HepG2 (cell line): Measurements from ENCODE around the gene TMEM63C. TPM values are rescaled to one million over a fixed set of nuclear protein-coding genes. Genes with fewer than 3 reads are reported as not detected.

ENCODE experiments used
- ATAC-seq: fragments of 200-7000 bp; cut with Tn5 transposase; 3 replicates; pipeline ENCODE4 v1.9.1; 2020; ENCODE audit warnings: mild to moderate bottlenecking, moderate library complexity
- BruUV-seq: library from RNA; stranded (reverse); fragments of 400-500 nt; replicated peaks from 2 replicates; lab custom pipeline; 2021; lab: Mats Ljungman, UMichigan
- CTCF ChIA-PET: fragments of 300-600 bp; formaldehyde crosslinking; extraction: SDS; loops from one replicate; lab custom pipeline; 2021; ENCODE audit warnings: low total read pairs, inconsistent platforms, low intra/inter-chr PET ratio; lab: Yijun Ruan, JAX
- POLR2A ChIA-PET: fragments of 350-600 bp; sonication (Branson Sonifier 250); formaldehyde crosslinking; loops from one replicate; lab custom pipeline; 2020; ENCODE audit warnings: antibody characterized with exemption, inconsistent platforms; lab: Yijun Ruan, JAX
- DNase-seq: peaks from one replicate; pipeline ENCODE4 v3.0.0-alpha.2; 2015; ENCODE audit warnings: low spot score
- FAIRE-seq: peaks from 3 replicates; lab custom pipeline; 2011; peaks lifted over from hg19 to GRCh38; lab: Jason Lieb, UNC
- H2AFZ ChIP-seq: one replicate; pipeline ENCODE4 v1.6.1; 2011; ENCODE audit warnings: low read length, inconsistent platforms
- H3K27ac ChIP-seq: fragments of 300-600 bp; 3 replicates; pipeline ENCODE4 v1.8.0; 2011; ENCODE audit warnings: mixed run types, mild to moderate bottlenecking, mixed read lengths, low read length, inconsistent platforms; ENCODE audit not compliant: insufficient read depth; ENCODE audit errors: extremely low read length
- H3K27me3 ChIP-seq, 2 experiments: fragments of 200-600 bp in 1 of 2; 2 replicates in 1 of 2; 3 replicates in 1 of 2; pipeline versions ENCODE4 v1.6.0 to v1.8.0; 2011; ENCODE audit warnings: low read length in 2 of 2, mild to moderate bottlenecking in 2 of 2, moderate library complexity in 2 of 2, inconsistent platforms in 1 of 2; ENCODE audit not compliant: insufficient read depth in 2 of 2, control insufficient read depth in 1 of 2
- H3K36me3 ChIP-seq, 2 experiments: fragments of 200-600 bp in 1 of 2; replicated peaks in 1 of 2; 2 replicates in 1 of 2; 3 replicates in 1 of 2; pipeline versions ENCODE4 v1.5.1 to v1.8.0; 2011; ENCODE audit warnings: low read length in 2 of 2, inconsistent platforms in 1 of 2; ENCODE audit not compliant: insufficient read depth in 2 of 2, control insufficient read depth in 1 of 2
- H3K4me1 ChIP-seq: 2 replicates; pipeline ENCODE4 v1.5.1; 2012; ENCODE audit warnings: low read length, inconsistent platforms; ENCODE audit not compliant: insufficient read depth
- H3K4me2 ChIP-seq: 2 replicates; pipeline ENCODE4 v1.6.0; 2011; ENCODE audit warnings: low read depth, low read length, inconsistent platforms
- H3K4me3 ChIP-seq, 3 experiments: fragments of 200-600 bp in 1 of 3; sonication (generic), shearing (Covaris generic) in 1 of 3; replicated peaks in 1 of 3; 2 replicates each; pipeline ENCODE4 v1.5.1; 2011 to 2016; ENCODE audit warnings: low read length in 3 of 3, inconsistent platforms in 2 of 3, low read depth in 2 of 3, mild to moderate bottlenecking in 2 of 3, control low read depth in 1 of 3, mixed read lengths in 1 of 3; ENCODE audit not compliant: insufficient read depth in 1 of 3
- H3K79me2 ChIP-seq: one replicate; pipeline ENCODE4 v1.6.1; 2011; ENCODE audit warnings: low read length, inconsistent platforms; ENCODE audit not compliant: insufficient read depth
- H3K9ac ChIP-seq: 2 replicates; pipeline ENCODE4 v1.6.0; 2011; ENCODE audit warnings: mild to moderate bottlenecking, low read depth, low read length, inconsistent platforms; ENCODE audit not compliant: insufficient read depth
- H3K9me3 ChIP-seq: 2 replicates; pipeline ENCODE4 v1.5.1; 2012; ENCODE audit warnings: mild to moderate bottlenecking, low read length
- H4K20me1 ChIP-seq: 2 replicates; pipeline ENCODE4 v1.6.0; 2011; ENCODE audit warnings: inconsistent platforms, mild to moderate bottlenecking, low read length, moderate library complexity; ENCODE audit not compliant: insufficient read depth
- DZIP1 ChIP-seq: sonication (generic); formaldehyde crosslinking; IDR thresholded peaks from 2 replicates; pipeline ENCODE4 v1.5.0; 2020; ENCODE audit warnings: mild to moderate bottlenecking, missing genetic modification reagents
- FOXK2 ChIP-seq: fragments of 450-650 bp; IDR thresholded peaks from 2 replicates; pipeline ENCODE4 v1.6.1; 2016
- GMEB2 ChIP-seq: IDR thresholded peaks from 2 replicates; pipeline ENCODE4 v1.6.1; 2016; ENCODE audit warnings: missing biosample characterization, missing genetic modification reagents, low read depth
- HNRNPLL ChIP-seq: fragments of 200-400 bp; formaldehyde crosslinking; IDR thresholded peaks from 2 replicates; pipeline ENCODE4 v1.6.1; 2017; ENCODE audit warnings: mild to moderate bottlenecking, low read depth, low read length; ENCODE audit not compliant: poor library complexity, severe bottlenecking
- PRMT3 ChIP-seq: sonication (generic); formaldehyde crosslinking; IDR thresholded peaks from 2 replicates; pipeline ENCODE4 v1.8.1; 2022; ENCODE audit warnings: low read depth, mild to moderate bottlenecking, moderate library complexity, missing genetic modification reagents, borderline replicate concordance
- WGBS: methylation state at CpG from one replicate; pipeline ENCODE4 v1.1.6; 2017; ENCODE audit warnings: low lambda C conversion rate; 5-methylcytosine and 5-hydroxymethylcytosine counted together
- in situ Hi-C: cut with HindIII; loops from 2 replicates; pipeline ENCODE4 v1.10.0; 2017; ENCODE audit warnings: low pct_unique_long_range_greater_than_20kb; ENCODE audit not compliant: extremely low pct_ligation_motif_present
- intact Hi-C: fragments of 100-400 bp; cut with micrococcal nuclease; formaldehyde crosslinking; loops from one replicate; pipeline ENCODE4 v1.10.0; 2022; ENCODE audit not compliant: unreplicated experiment
- polyA plus RNA-seq, 8 experiments: library from polyadenylated mRNA; depleted of rRNA in 3 of 8; stranded (reverse) in 7 of 8; unstranded in 1 of 8; fragments of >200 nt; fragmentation: Illumina TruSeq in 4 of 8; extraction: Trizol in 4 of 8; gene quantifications; 2 replicates each; pipeline versions ENCODE4 v1.2.1 to v1.2.3, GENCODE V29; 2011 to 2016; ENCODE audit warnings: low read depth in 4 of 8, missing spikeins in 1 of 8, mixed read lengths in 1 of 8; ENCODE audit not compliant: insufficient read depth in 1 of 8
- total RNA-seq, 5 experiments: library from RNA; depleted of rRNA; stranded (reverse); fragments of >200 nt; fragmentation: Illumina TruSeq; extraction: Trizol; gene quantifications; 2 replicates each; pipeline ENCODE4 v1.2.3, GENCODE V29; 2016; ENCODE audit warnings: low read depth in 1 of 5

TMEM63C gene
- total and polyA plus RNA-seq, 2 of the 13 experiments (the other 11 are each of a cell fraction or from before 2014, with no cell fraction given), result 0.17 to 0.27 TPM

GRCh38 chr14:77178656-77179055 lies 2.9 kb upstream of the TMEM63C start:
- H3K4me1 ChIP-seq, result peaks cover 33% of the 10 kb centered on the region
- H3K4me3 ChIP-seq, result no peak overlapping the region
- H3K9ac ChIP-seq, result no peak overlapping the region
- H3K79me2 ChIP-seq, result no peaks in the 10 kb centered on the region
- BruUV-seq, result no TSS peak
- DNase-seq (no peak), ATAC-seq (no peak), FAIRE-seq (no peak)
- peaks cover 4 to 23% of the 10 kb centered on the region in 2 experiments; a peak in 4 of 5 replicates for H3K27me3 ChIP-seq
- in situ Hi-C loops, result no loop called here
- no peak overlapping the region for H2AFZ ChIP-seq
- H4K20me1 ChIP-seq, result no peaks in the 10 kb centered on the region
- H3K36me3 ChIP-seq, result no peaks in the 10 kb centered on the region
- H3K4me2 ChIP-seq, result no peak overlapping the region
- H3K27ac ChIP-seq, result no peak overlapping the region
- CTCF ChIA-PET, result no interaction called here
- 29% methylated on average over 3 of the region's 3 CpGs for WGBS
- no peaks in the 10 kb centered on the region for H3K9me3 ChIP-seq
- no peak for TF ChIP-seq HNRNPLL
- no peak for TF ChIP-seq GMEB2
- no peak for TF ChIP-seq DZIP1 (CRISPR knock-in tag)
- no peak for TF ChIP-seq FOXK2
- TF ChIP-seq PRMT3 (CRISPR knock-in tag), result no peak
- POLR2A ChIA-PET, result no interaction called here
- intact Hi-C loops, result no loop called here
